ENCODE results near the gene TNNT3. TPM values are rescaled to one million over a fixed set of nuclear protein-coding genes. Genes with fewer than 3 reads are reported as not detected.
"Not testable (repeated sequence)": the region's sequence is repeated elsewhere in the genome, so short reads cannot be mapped to it uniquely, and the experiment has no call there.

The TNNT3 gene
- total RNA-seq (2014; rRNA removed; shearing (Covaris generic)), result not detected in 2 replicates

GRCh38 chr11:1919391-1920127 lies at the start of gene TNNT3:
TSS of gene TNNT3 (plus strand) at chr11:1919703. CDS start at chr11:1922875, 3,172 bp downstream.
- in situ Hi-C loops (cut with HindIII; ENCODE audit: low sequenced_read_pairs), result no loop called here
- DNase-seq (ENCODE audit: low spot score), result no peak

- DNase-seq (ENCODE audit: low spot score), result no peak
- in situ Hi-C loops (cut with HindIII; ENCODE audit: low sequenced_read_pairs), result no loop called here
Observed at GRCh38 chr11:1870326-1870696, 49.2 kb upstream of the TNNT3 start.

GRCh38 chr11:1870721-1871466 lies 48.6 kb upstream of the TNNT3 start:
- DNase-seq (ENCODE audit: low spot score), result peak; percentile 11
- in situ Hi-C loops (cut with HindIII; ENCODE audit: low sequenced_read_pairs), result no loop called here

- in situ Hi-C loops (cut with HindIII; ENCODE audit: low sequenced_read_pairs), result no loop called here
- no peak for DNase-seq (ENCODE audit: low spot score)
Observed at GRCh38 chr11:1871531-1871930, 48.0 kb upstream of the TNNT3 start.

GRCh38 chr11:1872267-1872985 lies 47.1 kb upstream of the TNNT3 start:
- in situ Hi-C loops (cut with HindIII; ENCODE audit: low sequenced_read_pairs), result no loop called here

GRCh38 chr11:1873048-1873812 lies 46.3 kb upstream of the TNNT3 start:
- in situ Hi-C loops (cut with HindIII; ENCODE audit: low sequenced_read_pairs), result no loop called here
- no peak for DNase-seq (ENCODE audit: low spot score)

More at GRCh38 chr11:1872267-1872985, 47.1 kb upstream of the TNNT3 start:
- no peak for DNase-seq (ENCODE audit: low spot score)

GRCh38 chr11:1873813-1874150 lies 45.7 kb upstream of the TNNT3 start:
- in situ Hi-C loops (cut with HindIII; ENCODE audit: low sequenced_read_pairs); DNase-seq (ENCODE audit: low spot score): not testable (repeated sequence)

- DNase-seq (ENCODE audit: low spot score); in situ Hi-C loops (cut with HindIII; ENCODE audit: low sequenced_read_pairs): not testable (repeated sequence)
Observed at GRCh38 chr11:1874441-1875092, 44.9 kb upstream of the TNNT3 start.

- in situ Hi-C loops (cut with HindIII; ENCODE audit: low sequenced_read_pairs), result no loop called here
- no peak for DNase-seq (ENCODE audit: low spot score)
Observed at GRCh38 chr11:1875093-1875850, 44.2 kb upstream of the TNNT3 start.

GRCh38 chr11:1875851-1876301 lies 43.6 kb upstream of the TNNT3 start:
- in situ Hi-C loops (cut with HindIII; ENCODE audit: low sequenced_read_pairs); DNase-seq (ENCODE audit: low spot score): not testable (repeated sequence)

GRCh38 chr11:1876361-1877063 lies 43.0 kb upstream of the TNNT3 start:
- DNase-seq (ENCODE audit: low spot score), result no peak
- in situ Hi-C loops (cut with HindIII; ENCODE audit: low sequenced_read_pairs), result no loop called here

- in situ Hi-C loops (cut with HindIII; ENCODE audit: low sequenced_read_pairs), result no loop called here
- DNase-seq (ENCODE audit: low spot score), result no peak
Observed at GRCh38 chr11:1877211-1878136, 42.0 kb upstream of the TNNT3 start.

- in situ Hi-C loops (cut with HindIII; ENCODE audit: low sequenced_read_pairs), result no loop called here
- DNase-seq (ENCODE audit: low spot score), result no peak
Observed at GRCh38 chr11:1878137-1879031, 41.1 kb upstream of the TNNT3 start.

- in situ Hi-C loops (cut with HindIII; ENCODE audit: low sequenced_read_pairs), result no loop called here
- DNase-seq (ENCODE audit: low spot score), result no peak
Observed at GRCh38 chr11:1879342-1879940, 40.1 kb upstream of the TNNT3 start.
